Measurements from ENCODE around the gene PLD4. TPM values are rescaled to one million over a fixed set of nuclear protein-coding genes. Genes with fewer than 3 reads are reported as not detected.

The PLD4 gene
- total RNA-seq, 1 donor from 2014 or later = 0.80 TPM

- no peak for ATAC-seq
Measured at GRCh38 chr14:104928391-104929133, 3.9 kb downstream of the PLD4 start.

GRCh38 chr14:104929268-104930230 is 4.9 kb downstream of the PLD4 start:
- ATAC-seq = no peak

- ATAC-seq = no peak
Measured at GRCh38 chr14:104930526-104931303, 6.0 kb downstream of the PLD4 start.

- ATAC-seq = no peak
Measured at GRCh38 chr14:104931304-104931770, 6.7 kb downstream of the PLD4 start.

GRCh38 chr14:104931771-104932675 is 7.3 kb downstream of the PLD4 start:
- ATAC-seq = no peak

GRCh38 chr14:104932676-104933631 is 8.3 kb downstream of the PLD4 start:
- peak; percentile 67 for ATAC-seq

GRCh38 chr14:104933746-104934733 is 9.4 kb downstream of the PLD4 start:
- ATAC-seq = peak; percentile 2

- ATAC-seq = peak; percentile 11
Measured at GRCh38 chr14:104935026-104935650, 10.5 kb downstream of the PLD4 start.

- no peak for ATAC-seq
Measured at GRCh38 chr14:104935955-104936354, 11.3 kb downstream of the PLD4 start.

GRCh38 chr14:104936361-104937155 is 11.9 kb downstream of the PLD4 start:
- ATAC-seq = no peak

- ATAC-seq = no peak
Measured at GRCh38 chr14:104937161-104937560, 12.5 kb downstream of the PLD4 start.

GRCh38 chr14:104937694-104938365 is 13.2 kb downstream of the PLD4 start:
- ATAC-seq = no peak

GRCh38 chr14:104938436-104938835 is 13.8 kb downstream of the PLD4 start:
- no peak for ATAC-seq

GRCh38 chr14:104938960-104939359 is 14.3 kb downstream of the PLD4 start:
- no peak for ATAC-seq

GRCh38 chr14:104939666-104940410 is 15.2 kb downstream of the PLD4 start:
- no peak for ATAC-seq

GRCh38 chr14:104940526-104941150 is 16.0 kb downstream of the PLD4 start:
- no peak for ATAC-seq

Data from esophagus mucosa (tissue), 1 donor.